HG02973 (cell line): ENCODE data around the gene CYTIP.

Source experiments
- ATAC-seq: cut with Tn5 transposase; IDR thresholded peaks from one replicate; pipeline ENCODE4 v1.9.1; 2021; ENCODE audit warnings: moderate library complexity; ENCODE audit not compliant: unreplicated experiment

CYTIP gene

DNA sequence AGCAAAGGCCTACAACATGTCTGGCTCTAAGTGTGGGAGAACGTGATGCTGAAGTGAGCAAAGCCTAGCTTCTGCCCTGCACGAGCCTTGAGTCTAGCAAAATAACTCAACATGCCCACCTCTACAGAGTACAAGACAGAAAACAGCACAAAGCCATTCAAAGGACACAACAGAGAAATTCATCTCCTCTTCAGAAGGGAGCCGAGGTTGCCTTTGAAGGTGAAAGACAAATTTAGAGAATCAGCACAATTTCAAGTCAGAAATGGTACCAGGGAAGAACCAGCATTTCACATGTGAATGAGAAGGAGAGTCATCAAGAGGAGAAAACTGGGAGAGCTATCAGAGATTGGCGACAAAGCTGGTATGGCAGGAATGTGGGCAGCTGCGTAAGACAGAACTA is 21.7 kb upstream of the CYTIP start:
- no peak for ATAC-seq

- no peak for ATAC-seq
Observed at GRCh38 chr2:157463002-157463401, 19.1 kb upstream of the CYTIP start.

DNA sequence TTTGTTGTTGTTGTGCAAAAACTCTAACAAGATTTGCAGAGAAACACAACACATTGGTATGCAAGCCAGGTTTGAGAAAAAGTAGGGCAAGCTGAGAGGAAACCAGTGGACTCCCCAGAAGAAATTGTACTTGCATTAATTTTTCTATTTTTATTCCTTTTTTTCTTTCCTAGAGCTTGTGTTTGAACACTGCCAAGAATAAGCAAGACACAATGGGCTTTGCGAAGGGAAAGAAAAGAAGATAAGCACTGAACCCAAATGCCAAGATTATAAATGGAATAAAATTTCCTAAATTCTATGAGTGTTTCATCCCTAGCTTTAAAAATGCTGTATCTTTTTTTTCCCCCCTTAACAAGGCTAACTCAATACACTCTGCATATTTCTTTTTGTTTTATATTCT is 17.0 kb upstream of the CYTIP start:
- ATAC-seq = no peak

DNA sequence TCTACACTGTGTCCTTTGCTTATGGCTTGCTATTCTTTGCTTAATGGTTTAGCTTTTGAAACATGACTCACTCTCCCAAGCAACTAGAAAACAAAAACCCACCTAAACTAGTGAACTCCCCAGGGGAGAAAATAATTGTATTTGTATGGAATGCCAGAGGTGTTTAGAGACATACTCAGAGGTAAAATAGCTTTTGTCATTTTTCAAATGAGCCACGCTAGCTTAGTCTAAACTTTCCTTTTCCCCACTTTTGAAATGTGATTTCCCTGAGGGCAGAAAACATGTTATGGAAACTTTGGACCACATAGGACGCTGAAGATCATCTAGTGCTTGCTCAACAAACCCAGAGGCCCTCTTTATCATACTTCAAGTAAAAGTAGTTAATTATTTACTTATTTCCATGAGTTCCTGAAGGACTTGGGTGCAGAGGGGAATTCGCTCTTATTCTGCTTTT is 16.5 kb upstream of the CYTIP start:
- no peak for ATAC-seq

DNA sequence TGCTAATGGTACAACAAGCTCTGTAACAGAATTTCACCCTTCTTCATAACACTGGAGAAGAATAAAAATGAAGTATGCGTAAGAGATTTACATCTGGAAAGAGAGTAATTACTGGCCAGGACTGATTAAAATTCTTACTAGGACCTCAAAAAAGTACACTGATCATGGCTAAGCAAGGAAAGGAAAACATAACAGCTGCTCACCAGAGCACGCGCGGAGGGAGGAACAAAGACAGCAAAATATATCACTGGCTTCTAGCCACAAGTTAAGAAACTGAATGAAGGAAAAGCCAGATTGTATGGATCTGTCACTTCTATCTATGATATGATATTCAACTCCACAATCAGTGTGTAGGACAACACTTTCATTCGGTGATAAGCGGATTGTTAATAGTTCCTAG is 15.6 kb upstream of the CYTIP start:
- no peak for ATAC-seq

GRCh38 chr2:157447741-157448140 is 3.9 kb upstream of the CYTIP start:
- no peak for ATAC-seq

GRCh38 chr2:157447031-157447430 is 3.1 kb upstream of the CYTIP start:
- ATAC-seq = no peak

DNA sequence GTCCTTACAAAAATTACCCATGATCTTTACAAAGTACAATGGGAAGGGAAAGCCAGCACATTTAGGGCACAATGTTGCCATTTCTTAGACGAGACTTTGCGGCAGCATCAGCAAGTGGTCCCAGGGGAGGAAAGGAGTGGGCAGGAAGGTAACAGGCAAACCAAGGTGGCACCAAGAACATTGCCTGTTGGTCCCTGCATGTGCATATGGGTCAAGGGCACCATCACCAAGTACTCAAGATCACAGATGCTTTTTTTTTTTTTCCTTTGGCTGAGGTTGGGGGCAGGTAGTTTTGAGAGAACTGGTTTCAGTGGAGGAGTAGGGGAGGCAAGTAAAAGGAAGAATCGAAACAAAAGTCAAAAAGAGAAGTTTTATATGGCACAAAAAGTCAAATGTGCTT is 752 bp upstream of the CYTIP start:
- ATAC-seq = peak; percentile 23

- no peak for ATAC-seq
Observed at GRCh38 chr2:157443090-157443489, 799 bp downstream of the CYTIP start.

DNA sequence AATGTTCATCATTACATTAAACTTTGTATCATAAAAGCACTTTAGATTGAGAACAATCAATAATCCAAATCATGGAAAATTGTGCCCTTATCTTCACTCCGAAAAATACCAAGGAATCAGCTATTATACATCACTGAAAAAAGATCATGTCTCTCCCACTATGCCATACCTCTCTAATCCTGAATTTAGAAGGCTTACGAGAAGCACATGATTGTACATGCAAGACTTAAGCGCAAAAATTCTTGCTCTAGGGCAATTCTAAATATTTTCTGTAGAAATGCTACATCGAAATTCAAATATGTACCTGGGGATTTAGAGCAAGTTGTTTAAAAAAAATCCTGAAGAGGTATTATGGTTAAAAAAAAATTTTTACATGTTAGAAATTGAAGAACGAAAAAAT is 1.3 kb downstream of the CYTIP start:
- no peak for ATAC-seq

- no peak for ATAC-seq
Observed at GRCh38 chr2:157442191-157442590, 1.7 kb downstream of the CYTIP start.

GRCh38 chr2:157441072-157441454 is 2.8 kb downstream of the CYTIP start:
- peak; percentile 34 for ATAC-seq

GRCh38 chr2:157440404-157441071 is 3.4 kb downstream of the CYTIP start:
- ATAC-seq = no peak

DNA sequence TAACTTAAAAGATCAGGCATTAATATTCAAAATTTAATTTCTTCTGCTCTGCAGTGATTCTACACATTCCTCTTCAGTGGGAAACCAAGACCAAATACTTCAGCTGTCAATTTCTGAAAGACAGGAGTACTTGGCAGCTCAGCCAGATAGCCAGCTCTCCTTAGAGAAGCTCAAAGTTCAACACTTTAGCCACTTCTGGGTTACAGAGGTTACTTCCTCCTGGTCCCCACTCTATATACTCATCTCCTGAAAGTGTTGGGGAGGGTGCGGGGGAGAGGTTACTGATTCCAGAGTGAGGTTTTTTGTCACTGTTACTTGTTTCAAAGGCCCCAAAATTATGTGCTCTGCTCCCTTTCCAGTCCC is 4.1 kb downstream of the CYTIP start:
- peak; percentile 38 for ATAC-seq

DNA sequence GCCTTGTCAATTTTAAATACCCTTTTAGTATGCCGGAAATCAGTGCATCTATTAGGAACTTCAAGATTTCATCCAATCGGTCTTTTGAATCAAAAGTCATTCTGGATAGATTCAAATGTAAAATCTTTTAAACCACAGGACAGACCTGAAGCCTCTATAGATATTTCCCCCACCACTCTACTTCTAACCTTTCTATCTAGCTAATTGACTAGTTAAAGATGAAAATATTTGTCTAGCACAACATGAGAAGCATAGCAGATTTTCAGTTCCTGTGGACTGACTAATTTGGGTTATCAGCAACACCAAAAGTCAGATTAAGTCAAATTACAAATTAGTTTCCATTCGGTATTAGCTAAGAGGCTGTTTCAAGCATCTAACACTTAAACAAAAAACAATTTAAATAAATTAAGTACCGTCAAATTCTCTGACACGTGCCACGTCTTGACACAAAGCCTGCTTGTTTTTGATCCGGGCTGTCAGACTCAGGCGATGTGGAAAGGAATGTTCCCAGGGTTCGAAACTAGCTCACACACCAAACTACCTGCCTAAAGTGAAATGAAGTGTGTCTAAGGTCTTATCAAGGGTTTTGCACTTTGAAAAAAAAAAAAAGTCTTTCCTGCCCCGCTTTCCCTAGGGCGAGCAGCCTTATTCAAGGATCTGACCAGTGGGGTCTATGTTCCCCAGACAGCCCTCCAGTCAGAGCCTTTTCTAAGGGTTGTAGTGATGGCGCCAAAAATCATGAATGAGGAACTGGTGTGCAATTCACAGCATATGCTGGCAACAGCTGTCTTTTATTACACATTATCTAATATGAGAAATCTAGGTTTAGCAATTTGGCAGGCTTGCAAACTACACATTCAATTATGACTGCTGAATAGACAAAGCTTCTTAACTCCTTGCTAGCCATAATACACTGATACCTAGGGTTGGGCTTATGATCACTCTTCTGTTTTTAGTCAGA is 4.7 kb downstream of the CYTIP start:
- ATAC-seq = peak; percentile 15

- no peak for ATAC-seq
Observed at GRCh38 chr2:157433394-157433793, 10.5 kb downstream of the CYTIP start.

- no peak for ATAC-seq
Observed at GRCh38 chr2:157432475-157433106, 11.3 kb downstream of the CYTIP start.

DNA sequence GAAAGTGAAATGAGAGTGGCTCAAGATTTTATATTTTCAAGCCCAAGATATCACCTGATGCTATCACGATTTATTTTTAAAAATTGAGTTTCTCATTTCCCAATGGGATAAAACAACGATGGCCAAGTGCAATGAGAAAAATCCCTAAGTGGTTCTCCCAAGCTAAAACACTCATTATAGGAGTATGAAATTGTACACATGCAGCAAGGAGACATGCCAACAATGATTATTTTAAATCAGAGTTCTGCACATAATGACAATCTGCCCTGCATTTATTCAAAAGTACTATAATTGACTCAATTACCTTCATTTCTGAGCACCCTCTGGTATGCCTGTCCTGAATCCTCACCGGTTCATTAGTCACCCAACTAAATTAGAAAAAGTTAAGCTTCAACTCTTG is 12.7 kb downstream of the CYTIP start:
- no peak for ATAC-seq

GRCh38 chr2:157428500-157429175 is 15.3 kb downstream of the CYTIP start:
- ATAC-seq = no peak

GRCh38 chr2:157427922-157428303 is 16.0 kb downstream of the CYTIP start:
- no peak for ATAC-seq
